Neural crest cell (in vitro differentiated cells): ENCODE data around the gene FOXB1. TPM values are rescaled to one million over a fixed set of nuclear protein-coding genes. Genes with fewer than 3 reads are reported as not detected.

Experiments used
- DNase-seq: peaks from one replicate; pipeline ENCODE4 v3.0.0; 2021; ENCODE audit warnings: low read depth, mixed read lengths, low spot score
- H3K27ac Mint-ChIP-seq: one replicate; pipeline ENCODE4 v1.8.0; 2021; ENCODE audit warnings: mild to moderate bottlenecking, mixed read lengths; ENCODE audit not compliant: unreplicated experiment
- H3K27me3 Mint-ChIP-seq: 2 replicates; pipeline ENCODE4 v1.8.0; 2021; ENCODE audit warnings: low read depth, mild to moderate bottlenecking, mixed read lengths
- H3K36me3 Mint-ChIP-seq: 2 replicates; pipeline ENCODE4 v1.8.0; 2021; ENCODE audit warnings: low read depth, mild to moderate bottlenecking, mixed read lengths
- H3K4me1 Mint-ChIP-seq: 2 replicates; pipeline ENCODE4 v1.8.0; 2021; ENCODE audit warnings: mixed read lengths
- H3K4me3 Mint-ChIP-seq: one replicate; pipeline ENCODE4 v1.8.0; 2021; ENCODE audit warnings: mild to moderate bottlenecking, mixed read lengths
- H3K9me3 Mint-ChIP-seq: 2 replicates; pipeline ENCODE4 v1.8.0; 2021; ENCODE audit warnings: mixed read lengths
- CTCF ChIP-seq: fragments of 200-600 bp; sonication (generic); conservative IDR thresholded peaks from 2 replicates; pipeline ENCODE4 v1.5.0; 2021; ENCODE audit warnings: antibody characterized with exemption, mild to moderate bottlenecking
- total RNA-seq: library from RNA; stranded (reverse); gene quantifications from 2 replicates; pipeline ENCODE4 v1.2.1, GENCODE V29; 2021

The FOXB1 gene
- total RNA-seq, 1 donor from 2014 or later: 6.1 TPM

DNA sequence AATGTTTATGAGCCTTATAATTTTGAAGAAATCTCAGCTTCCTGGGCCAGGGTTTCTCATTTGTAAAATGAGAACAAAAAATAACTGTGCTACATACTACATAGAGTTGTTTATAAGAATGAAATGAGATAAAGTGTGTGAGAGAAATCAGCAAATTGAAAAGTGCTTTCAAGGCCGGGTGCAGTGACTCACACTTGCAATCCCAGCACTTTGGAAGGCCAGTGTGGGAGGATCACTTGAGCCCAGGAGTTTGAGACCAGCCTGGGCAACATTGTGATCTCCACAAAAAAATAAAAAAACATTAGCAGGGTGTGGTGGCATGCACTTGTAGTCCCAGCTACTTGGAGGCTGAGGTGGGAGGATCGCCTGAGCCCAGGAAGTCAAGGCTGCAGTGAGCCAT lies 22.4 kb downstream of the FOXB1 start:
- Mint-ChIP-seq H3K27me3 (no peaks in the 10 kb centered on the region), H3K9me3 (no peaks in the 10 kb centered on the region), H3K4me1 (peaks cover 15% of the 10 kb centered on the region), H3K27ac (no peak overlapping the region), H3K36me3 (no peaks in the 10 kb centered on the region), H3K4me3 (no peak overlapping the region)
- no peak for DNase-seq
- no peak for TF ChIP-seq CTCF

DNA sequence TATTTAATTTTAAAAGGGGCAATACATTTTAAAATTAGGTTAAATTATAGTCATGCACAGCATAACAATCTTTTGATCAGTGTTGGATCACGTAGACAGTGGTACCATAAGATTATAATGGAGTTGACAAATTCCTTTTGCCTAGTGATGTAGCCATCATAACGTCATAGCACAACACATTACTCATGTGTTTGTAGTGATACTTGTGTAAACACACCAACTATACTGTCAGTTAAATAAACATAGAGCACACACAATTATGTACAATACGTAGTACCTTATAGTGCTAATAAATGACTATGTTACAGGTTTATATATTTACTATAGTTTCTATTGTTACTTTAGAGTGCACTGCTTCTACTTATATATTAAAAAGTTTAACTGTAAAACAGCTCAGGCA lies 31.2 kb downstream of the FOXB1 start:
- no peaks in the 10 kb centered on the region for H3K9me3 Mint-ChIP-seq
- no peak overlapping the region for H3K27ac Mint-ChIP-seq
- no peaks in the 10 kb centered on the region for H3K36me3 Mint-ChIP-seq
- peaks cover 3% of the 10 kb centered on the region for H3K27me3 Mint-ChIP-seq
- H3K4me1 Mint-ChIP-seq: no peaks in the 10 kb centered on the region
- TF ChIP-seq CTCF: no peak
- H3K4me3 Mint-ChIP-seq: no peak overlapping the region
- no peak for DNase-seq

- TF ChIP-seq CTCF: no peak
- peaks cover 7% of the 10 kb centered on the region for H3K27me3 Mint-ChIP-seq
- H3K9me3 Mint-ChIP-seq: no peaks in the 10 kb centered on the region
- no peak overlapping the region for H3K4me3 Mint-ChIP-seq
- no peaks in the 10 kb centered on the region for H3K36me3 Mint-ChIP-seq
- H3K4me1 Mint-ChIP-seq: no peaks in the 10 kb centered on the region
- no peak for DNase-seq
- no peak overlapping the region for H3K27ac Mint-ChIP-seq
Observed at GRCh38 chr15:60039316-60039715, 35.2 kb downstream of the FOXB1 start.

DNA sequence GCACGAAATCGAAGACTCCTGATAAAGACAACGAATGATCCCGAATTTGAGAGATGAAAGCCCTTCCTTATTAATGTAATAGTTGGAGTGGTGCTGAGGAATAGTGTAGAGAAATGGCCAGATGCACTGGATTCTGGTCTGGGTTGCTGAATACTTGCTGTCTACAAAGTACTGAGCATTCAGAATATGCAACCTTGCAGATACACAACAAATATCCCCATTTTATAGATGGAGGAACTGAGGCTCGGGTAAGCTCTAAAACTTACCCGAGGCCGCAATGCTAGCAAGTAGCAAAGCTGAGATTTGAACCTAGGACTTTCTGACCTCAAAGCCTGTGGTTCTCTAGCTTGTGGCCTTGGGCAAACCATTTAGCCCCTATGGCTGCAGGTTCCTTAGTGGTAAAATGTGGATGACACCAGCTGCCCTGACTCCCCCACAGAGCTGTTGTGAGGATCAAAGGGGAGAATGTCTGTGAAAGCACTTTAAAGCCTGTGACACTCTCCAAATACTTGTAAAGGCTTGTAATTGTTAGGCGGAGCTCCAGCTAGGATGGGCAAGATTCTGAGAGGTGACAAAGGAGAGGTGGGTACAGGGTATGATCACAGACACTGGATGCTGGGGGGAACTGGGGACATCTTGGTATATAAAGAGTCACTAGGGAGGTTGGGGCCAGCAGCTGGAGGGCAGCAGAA lies 39.8 kb downstream of the FOXB1 start:
- no peak overlapping the region for H3K4me3 Mint-ChIP-seq
- no peak for TF ChIP-seq CTCF
- H3K36me3 Mint-ChIP-seq: no peaks in the 10 kb centered on the region
- no peaks in the 10 kb centered on the region for H3K4me1 Mint-ChIP-seq
- no peaks in the 10 kb centered on the region for H3K9me3 Mint-ChIP-seq
- no peak for DNase-seq
- H3K27me3 Mint-ChIP-seq: peaks cover 9% of the 10 kb centered on the region
- H3K27ac Mint-ChIP-seq: no peak overlapping the region

GRCh38 chr15:60044636-60045270 lies 40.6 kb downstream of the FOXB1 start:
- H3K4me1 Mint-ChIP-seq: no peaks in the 10 kb centered on the region
- H3K9me3 Mint-ChIP-seq: peaks cover 5% of the 10 kb centered on the region
- H3K36me3 Mint-ChIP-seq: peaks cover 5% of the 10 kb centered on the region
- no peak overlapping the region for H3K27ac Mint-ChIP-seq
- H3K4me3 Mint-ChIP-seq: no peak overlapping the region
- TF ChIP-seq CTCF: no peak
- peaks cover 8% of the 10 kb centered on the region for H3K27me3 Mint-ChIP-seq
- DNase-seq: no peak
